WTC11 (cell line): Measurements from ENCODE around the gene SYNJ2. TPM values are rescaled to one million over a fixed set of nuclear protein-coding genes. Genes with fewer than 3 reads are reported as not detected.
A peak's percentile ranks its signal among the peaks of the same experiment; 100 is the strongest.

Experiments
- ATAC-seq: fragments of 200-7000 bp; cut with Tn5 transposase; 2 replicates; pipeline ENCODE4 v1.10.0; 2021; ENCODE audit warnings: mild to moderate bottlenecking, moderate library complexity
- CTCF ChIA-PET: fragments of 300-600 bp; sonication (Branson Sonifier 250); formaldehyde crosslinking; loops from one replicate; lab custom pipeline; 2021; ENCODE audit warnings: antibody characterized with exemption; lab: Charles Lee
- POLR2A ChIA-PET: fragments of 350-600 bp; sonication (Branson Sonifier 250); formaldehyde crosslinking; loops from one replicate; lab custom pipeline; 2021; ENCODE audit warnings: antibody characterized with exemption; lab: Charles Lee
- DNase-seq: peaks from one replicate; pipeline ENCODE4 v3.0.0; 2021; ENCODE audit warnings: low spot score
- H3K27ac Mint-ChIP-seq: 2 replicates; pipeline ENCODE4 v1.8.0; 2021; ENCODE audit warnings: mixed read lengths
- H3K27me3 Mint-ChIP-seq: 2 replicates; pipeline ENCODE4 v1.8.0; 2021; ENCODE audit warnings: low read depth, mild to moderate bottlenecking, moderate library complexity, mixed read lengths
- H3K36me3 Mint-ChIP-seq: 2 replicates; pipeline ENCODE4 v1.8.0; 2021; ENCODE audit warnings: mixed read lengths
- H3K4me1 Mint-ChIP-seq: 2 replicates; pipeline ENCODE4 v1.8.0; 2022; ENCODE audit warnings: mixed read lengths
- H3K4me3 Mint-ChIP-seq: 2 replicates; pipeline ENCODE4 v1.8.0; 2021; ENCODE audit warnings: mild to moderate bottlenecking, moderate library complexity, mixed read lengths
- H3K9me3 Mint-ChIP-seq: 2 replicates; pipeline ENCODE4 v1.8.0; 2021; ENCODE audit warnings: mixed read lengths
- ATF3 ChIP-seq: sonication (generic); formaldehyde crosslinking; conservative IDR thresholded peaks from 2 replicates; pipeline ENCODE4 v1.8.1; 2022; ENCODE audit warnings: mild to moderate bottlenecking, missing genetic modification reagents
- FOXP1 ChIP-seq: sonication (generic); formaldehyde crosslinking; IDR thresholded peaks from 2 replicates; pipeline ENCODE4 v1.8.0; 2022; ENCODE audit warnings: missing genetic modification reagents, mild to moderate bottlenecking, moderate library complexity, borderline replicate concordance
- KAT7 ChIP-seq: sonication (generic); formaldehyde crosslinking; IDR thresholded peaks from 2 replicates; pipeline ENCODE4 v1.8.1; 2023; ENCODE audit warnings: missing genetic modification reagents, mild to moderate bottlenecking, borderline replicate concordance
- NFATC4 ChIP-seq: fragments of 250-450 bp; sonication (Bioruptor Pico); IDR thresholded peaks from 2 replicates; pipeline ENCODE4 v1.9.0; 2021; ENCODE audit warnings: mild to moderate bottlenecking
- NR1H2 ChIP-seq: sonication (generic); formaldehyde crosslinking; IDR thresholded peaks from 2 replicates; pipeline ENCODE4 v1.9.0; 2021; ENCODE audit warnings: mild to moderate bottlenecking, moderate library complexity, missing genetic modification reagents
- SMAD3 ChIP-seq: sonication (generic); formaldehyde crosslinking; IDR thresholded peaks from 2 replicates; pipeline ENCODE4 v1.8.0; 2022; ENCODE audit warnings: missing genetic modification reagents, mild to moderate bottlenecking, borderline replicate concordance
- ZNF138 ChIP-seq: sonication (generic); formaldehyde crosslinking; conservative IDR thresholded peaks from 2 replicates; pipeline ENCODE4 v1.8.1; 2022; ENCODE audit warnings: mild to moderate bottlenecking, moderate library complexity, missing genetic modification reagents
- ZNF532 ChIP-seq: fragments of 250-450 bp; sonication (Bioruptor Pico); IDR thresholded peaks from 2 replicates; pipeline ENCODE4 v1.9.0; 2021; ENCODE audit warnings: mild to moderate bottlenecking, borderline replicate concordance
- total RNA-seq: library from RNA; stranded (reverse); gene quantifications from 3 replicates; pipeline ENCODE4 v1.2.3, GENCODE V29; 2021
- TF ChIP-seq, protein P1 (sequence below): sonication (generic); formaldehyde crosslinking; IDR thresholded peaks from 2 replicates; pipeline ENCODE4 v1.8.0; 2022; ENCODE audit warnings: mild to moderate bottlenecking, missing genetic modification reagents
- TF ChIP-seq, protein P2 (sequence below): sonication (generic); formaldehyde crosslinking; IDR thresholded peaks from 2 replicates; pipeline ENCODE4 v1.8.1; 2023; ENCODE audit warnings: mild to moderate bottlenecking, moderate library complexity, missing genetic modification reagents
- TF ChIP-seq, protein P3 (sequence below): sonication (generic); formaldehyde crosslinking; IDR thresholded peaks from 2 replicates; pipeline ENCODE4 v1.8.0; 2022; ENCODE audit warnings: missing genetic modification reagents

The SYNJ2 gene
- total RNA-seq, 1 experiment from 2014 or later: 15.3 TPM

DNA sequence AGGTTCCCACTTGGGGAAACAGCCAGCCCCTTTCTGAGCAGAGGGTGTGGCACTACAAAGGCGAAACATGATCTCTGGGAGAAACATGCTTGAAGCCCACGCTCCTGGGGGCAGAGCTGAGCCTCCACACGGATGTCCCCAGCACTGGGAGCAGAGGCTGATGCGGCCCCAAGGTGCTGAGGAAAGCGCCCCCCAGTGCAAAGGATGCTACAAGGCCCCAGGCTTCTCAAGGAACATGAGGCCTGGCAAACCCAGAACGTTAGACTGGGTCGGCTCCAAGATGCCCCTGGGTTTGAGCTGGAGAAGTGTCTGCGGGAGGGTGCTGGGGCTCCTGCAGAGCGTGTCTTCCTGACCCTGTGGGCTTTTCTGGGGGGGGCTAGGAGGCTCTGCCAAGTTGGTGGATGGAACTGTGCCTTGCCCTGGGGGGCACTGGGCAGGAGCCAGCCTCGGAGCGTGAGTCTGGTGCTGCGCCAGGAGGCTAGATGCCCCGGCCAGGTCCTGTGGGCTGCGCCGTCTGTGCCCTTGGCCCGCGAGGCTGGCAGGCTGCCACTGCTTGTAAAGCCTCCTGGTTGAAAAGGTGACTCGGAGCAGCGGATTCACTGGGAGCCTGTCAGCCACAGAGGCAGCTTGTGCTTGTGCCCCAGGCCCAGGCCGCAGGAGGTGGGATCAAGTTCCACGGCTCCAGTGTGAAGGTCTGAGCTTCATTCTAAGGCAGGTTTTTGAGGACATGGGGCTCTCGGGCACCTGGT lies 8.1 kb downstream of the SYNJ2 start (continued):
- TF ChIP-seq, protein P1, sequence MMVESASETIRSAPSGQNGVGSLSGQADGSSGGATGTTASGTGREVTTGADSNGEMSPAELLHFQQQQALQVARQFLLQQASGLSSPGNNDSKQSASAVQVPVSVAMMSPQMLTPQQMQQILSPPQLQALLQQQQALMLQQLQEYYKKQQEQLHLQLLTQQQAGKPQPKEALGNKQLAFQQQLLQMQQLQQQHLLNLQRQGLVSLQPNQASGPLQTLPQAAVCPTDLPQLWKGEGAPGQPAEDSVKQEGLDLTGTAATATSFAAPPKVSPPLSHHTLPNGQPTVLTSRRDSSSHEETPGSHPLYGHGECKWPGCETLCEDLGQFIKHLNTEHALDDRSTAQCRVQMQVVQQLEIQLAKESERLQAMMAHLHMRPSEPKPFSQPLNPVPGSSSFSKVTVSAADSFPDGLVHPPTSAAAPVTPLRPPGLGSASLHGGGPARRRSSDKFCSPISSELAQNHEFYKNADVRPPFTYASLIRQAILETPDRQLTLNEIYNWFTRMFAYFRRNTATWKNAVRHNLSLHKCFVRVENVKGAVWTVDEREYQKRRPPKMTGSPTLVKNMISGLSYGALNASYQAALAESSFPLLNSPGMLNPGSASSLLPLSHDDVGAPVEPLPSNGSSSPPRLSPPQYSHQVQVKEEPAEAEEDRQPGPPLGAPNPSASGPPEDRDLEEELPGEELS (CRISPR knock-in tag): no peak
- TF ChIP-seq, protein P2, sequence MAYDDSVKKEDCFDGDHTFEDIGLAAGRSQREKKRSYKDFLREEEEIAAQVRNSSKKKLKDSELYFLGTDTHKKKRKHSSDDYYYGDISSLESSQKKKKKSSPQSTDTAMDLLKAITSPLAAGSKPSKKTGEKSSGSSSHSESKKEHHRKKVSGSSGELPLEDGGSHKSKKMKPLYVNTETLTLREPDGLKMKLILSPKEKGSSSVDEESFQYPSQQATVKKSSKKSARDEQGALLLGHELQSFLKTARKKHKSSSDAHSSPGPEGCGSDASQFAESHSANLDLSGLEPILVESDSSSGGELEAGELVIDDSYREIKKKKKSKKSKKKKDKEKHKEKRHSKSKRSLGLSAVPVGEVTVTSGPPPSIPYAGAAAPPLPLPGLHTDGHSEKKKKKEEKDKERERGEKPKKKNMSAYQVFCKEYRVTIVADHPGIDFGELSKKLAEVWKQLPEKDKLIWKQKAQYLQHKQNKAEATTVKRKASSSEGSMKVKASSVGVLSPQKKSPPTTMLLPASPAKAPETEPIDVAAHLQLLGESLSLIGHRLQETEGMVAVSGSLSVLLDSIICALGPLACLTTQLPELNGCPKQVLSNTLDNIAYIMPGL (CRISPR knock-in tag): no peak
- TF ChIP-seq FOXP1 (no peak), KAT7 (CRISPR knock-in tag) (no peak), ATF3 (no peak), NFATC4 (CRISPR knock-in tag) (no peak), NR1H2 (CRISPR knock-in tag) (no peak), SMAD3 (CRISPR knock-in tag) (no peak)
- TF ChIP-seq, protein P3, sequence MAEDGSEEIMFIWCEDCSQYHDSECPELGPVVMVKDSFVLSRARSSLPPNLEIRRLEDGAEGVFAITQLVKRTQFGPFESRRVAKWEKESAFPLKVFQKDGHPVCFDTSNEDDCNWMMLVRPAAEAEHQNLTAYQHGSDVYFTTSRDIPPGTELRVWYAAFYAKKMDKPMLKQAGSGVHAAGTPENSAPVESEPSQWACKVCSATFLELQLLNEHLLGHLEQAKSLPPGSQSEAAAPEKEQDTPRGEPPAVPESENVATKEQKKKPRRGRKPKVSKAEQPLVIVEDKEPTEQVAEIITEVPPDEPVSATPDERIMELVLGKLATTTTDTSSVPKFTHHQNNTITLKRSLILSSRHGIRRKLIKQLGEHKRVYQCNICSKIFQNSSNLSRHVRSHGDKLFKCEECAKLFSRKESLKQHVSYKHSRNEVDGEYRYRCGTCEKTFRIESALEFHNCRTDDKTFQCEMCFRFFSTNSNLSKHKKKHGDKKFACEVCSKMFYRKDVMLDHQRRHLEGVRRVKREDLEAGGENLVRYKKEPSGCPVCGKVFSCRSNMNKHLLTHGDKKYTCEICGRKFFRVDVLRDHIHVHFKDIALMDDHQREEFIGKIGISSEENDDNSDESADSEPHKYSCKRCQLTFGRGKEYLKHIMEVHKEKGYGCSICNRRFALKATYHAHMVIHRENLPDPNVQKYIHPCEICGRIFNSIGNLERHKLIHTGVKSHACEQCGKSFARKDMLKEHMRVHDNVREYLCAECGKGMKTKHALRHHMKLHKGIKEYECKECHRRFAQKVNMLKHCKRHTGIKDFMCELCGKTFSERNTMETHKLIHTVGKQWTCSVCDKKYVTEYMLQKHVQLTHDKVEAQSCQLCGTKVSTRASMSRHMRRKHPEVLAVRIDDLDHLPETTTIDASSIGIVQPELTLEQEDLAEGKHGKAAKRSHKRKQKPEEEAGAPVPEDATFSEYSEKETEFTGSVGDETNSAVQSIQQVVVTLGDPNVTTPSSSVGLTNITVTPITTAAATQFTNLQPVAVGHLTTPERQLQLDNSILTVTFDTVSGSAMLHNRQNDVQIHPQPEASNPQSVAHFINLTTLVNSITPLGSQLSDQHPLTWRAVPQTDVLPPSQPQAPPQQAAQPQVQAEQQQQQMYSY (CRISPR knock-in tag): no peak

DNA sequence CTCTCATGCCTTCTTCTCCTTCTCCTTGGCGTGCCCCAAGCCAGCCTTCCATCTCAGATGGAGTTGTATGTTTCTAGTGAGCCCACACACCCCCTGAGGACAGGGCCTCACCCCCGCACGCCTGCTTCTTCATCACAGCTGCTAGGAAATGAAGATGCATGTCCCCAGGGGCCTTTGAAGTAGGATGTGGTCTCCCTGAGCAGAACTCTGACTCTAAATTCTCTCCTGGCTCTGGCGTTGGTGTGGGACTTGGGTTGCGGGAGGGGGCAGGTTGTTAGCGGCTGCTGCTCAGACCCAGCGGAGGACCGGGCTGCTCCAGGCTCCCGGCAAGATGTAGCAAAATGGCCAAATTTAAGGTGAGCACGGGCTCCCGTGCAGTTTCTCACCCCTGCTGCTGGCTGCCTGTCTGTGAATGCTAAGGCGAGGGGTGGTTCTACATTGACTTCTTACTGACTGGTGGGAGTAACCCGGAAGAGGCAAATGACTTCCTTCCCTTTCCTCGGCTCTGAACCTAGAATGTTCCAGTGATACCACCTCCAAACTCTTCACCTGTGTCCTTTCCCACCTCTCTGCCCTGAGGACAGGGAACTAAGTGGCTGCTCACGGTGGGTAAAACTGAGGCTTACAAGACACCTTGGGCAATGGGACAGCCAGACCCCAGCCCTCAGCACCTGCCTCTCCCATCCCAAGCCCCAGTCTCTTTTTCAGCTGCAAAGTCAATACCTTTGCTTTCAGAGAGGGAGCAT lies 8.8 kb downstream of the SYNJ2 start:
- ChIA-PET CTCF (interaction anchor here (1.3 to 1.5 kb wide), 2 partner anchors 35 to 82 kb away, joined by 5 to 6 read pairs; no protein-coding TSS in a partner anchor), POLR2A (no interaction called here)
- Mint-ChIP-seq H3K4me1 (peaks cover 57% of the 10 kb centered on the region), H3K9me3 (peaks cover 6% of the 10 kb centered on the region), H3K27me3 (no peaks in the 10 kb centered on the region), H3K27ac (0 out of 2 replicates have a peak overlapping the region, but pooled peaks have one; percentile 50), H3K4me3 (no peak overlapping the region), H3K36me3 (0 out of 2 replicates have a peak, but pooled peaks cover 6% of the 10 kb centered on the region)
- no peak for ATAC-seq
- TF ChIP-seq ZNF532 (CRISPR knock-in tag) (no peak), ZNF138 (CRISPR knock-in tag) (no peak)
- no peak for DNase-seq
